Heart right ventricle (tissue), 16 donors: Measurements from ENCODE around the gene CNIH1. TPM values are rescaled to one million over a fixed set of nuclear protein-coding genes. Genes with fewer than 3 reads are reported as not detected.
A peak's percentile ranks its signal among the peaks of the same experiment; 100 is the strongest.
"Not testable (repeated sequence)": the region's sequence is repeated elsewhere in the genome, so short reads cannot be mapped to it uniquely, and the experiment has no call there.

Experiments used
- ATAC-seq, 8 donors: fragments of 200-7000 bp; cut with Tn5 transposase; one replicate each; pipeline ENCODE4 v1.9.1; 2020; ENCODE audit warnings: mild to moderate bottlenecking in 8 of 8, moderate library complexity in 8 of 8, moderate number of reproducible peaks in 1 of 8
- DNase-seq, 2 donors: peaks; one replicate each; pipeline ENCODE4 v3.0.0-alpha.2; 2020
- H3K27ac ChIP-seq, 10 donors: fragments of 200-600 bp; sonication (generic) in 2 of 10; one replicate each; pipeline versions ENCODE4 v1.5.0 to v1.8.0; 2020 to 2022; ENCODE audit warnings: mild to moderate bottlenecking in 3 of 10
- H3K27me3 ChIP-seq, 7 donors: fragments of 200-600 bp; one replicate each; pipeline ENCODE4 v1.8.0; 2021 to 2022; ENCODE audit warnings: mild to moderate bottlenecking in 2 of 7
- H3K36me3 ChIP-seq, 9 donors: fragments of 200-600 bp; sonication (generic) in 1 of 9; one replicate each; pipeline versions ENCODE4 v1.5.0 to v1.8.0; 2020 to 2022; ENCODE audit warnings: mild to moderate bottlenecking in 2 of 9
- H3K4me1 ChIP-seq, 9 donors: fragments of 200-600 bp; sonication (generic) in 1 of 9; one replicate each; pipeline versions ENCODE4 v1.5.0 to v1.8.0; 2020 to 2022; ENCODE audit warnings: mild to moderate bottlenecking in 4 of 9
- H3K4me3 ChIP-seq, 10 donors: fragments of 200-600 bp; sonication (generic) in 2 of 10; one replicate each; pipeline versions ENCODE4 v1.5.0 to v1.8.0; 2020 to 2022; ENCODE audit warnings: mild to moderate bottlenecking in 7 of 10, moderate library complexity in 2 of 10
- H3K9me3 ChIP-seq, 11 donors: fragments of 200-600 bp in 10 of 11; sonication (generic) in 2 of 11; one replicate each; pipeline versions ENCODE4 v1.5.0 to v1.8.0; 2013 to 2022; ENCODE audit warnings: mild to moderate bottlenecking in 2 of 11, control low read depth in 1 of 11, moderate library complexity in 1 of 11
- WGBS, 2 donors: extraction: QIAGEN DNeasy Blood & Tissue Kit; methylation state at CpG; one replicate each; pipeline ENCODE4 v1.1.7; 2013; ENCODE audit warnings: inconsistent platforms in 1 of 2; 5-methylcytosine and 5-hydroxymethylcytosine counted together
- intact Hi-C, 10 donors: fragments of 100-400 bp; cut with DNase I; formaldehyde crosslinking; loops; one replicate each; pipeline versions ENCODE4 v1.11.1 to v1.14.2; 2022
- polyA plus RNA-seq, 2 donors: library from polyadenylated mRNA; stranded (reverse); fragments of 200-250 nt; gene quantifications; one replicate each; pipeline ENCODE4 v1.2.3, GENCODE V29; 2013
- total RNA-seq, 10 donors: library from RNA; stranded (reverse); fragmentation: NEBNext Ultra II Directional in 3 of 10; extraction: Animal tissue kit (Norgen Biotek cat#: 25700) in 3 of 10; gene quantifications; one replicate each; pipeline versions ENCODE4 v1.2.1 to v1.2.4, GENCODE V29; 2021 to 2023
- TF ChIP-seq, protein P1 (sequence below), 9 donors: fragments of 200-600 bp; sonication (generic) in 2 of 9; IDR thresholded peaks; one replicate each; pipeline versions ENCODE4 v1.5.0 to v1.8.0; 2021 to 2022; ENCODE audit warnings: antibody characterized with exemption in 9 of 9, mild to moderate bottlenecking in 5 of 9, moderate library complexity in 1 of 9
- donor health status: Arrhythmogenic right ventricular cardiomyopathy.
- donor health status: ischemic (EF 13 %, LVEDD 7.1; RV severe dilation, severe dysfunction).
- donor health status: healthy with polysubstance abuse.
- donor health status: DM: no; HTN: yes; CAD: no.
- donor health status: DM: no; HTN: no; CAD: no.
- donor health status: ischemic (EF 25% LVEDD 6.9; RV normal size, moderate dysfunction).
- donor health status: ischemic (EF 25% LVEDD 5.7; RV mildly dilated, moderate dysfunction).
- donor health status: healthy.
- donor health status: DM: yes; HTN: yes; CAD: no.
- donor health status: Ischemic cardiomyopathy.
- donor health status: ischemic (EF 35%, LVEDD 5.7; RV mildly dilated, moderate dysfunction).
- donor health status: nonischemic (EF 11% LVEDD 7.7; RV severe dilation, severe dysfunction).
- donor health status: DM: yes; HTN: yes; CAD: no.
- donor health status: PGD.
- donor health status: ischemic (EF 29% LVEDD 5.4; RV normal size, mild dysfunction).
- donor health status: nonischemic (EF 23%, LVEDD 6.1; RV moderate dilation, normal function).

Gene CNIH1
- total and polyA plus RNA-seq, 12 donors = 26.8 to 114 (median 91.4) TPM

GRCh38 chr14:54387328-54387727, 53.8 kb downstream of the CNIH1 start:
- Histone ChIP-seq H3K4me3 (no peak overlapping the region), H3K27ac (no peak overlapping the region), H3K36me3 (no peaks in the 10 kb centered on the region), H3K4me1 (no peaks in the 10 kb centered on the region), H3K9me3 (no peaks in the 10 kb centered on the region), H3K27me3 (peaks cover 0 to 12% (median 9%) of the 10 kb centered on the region in 7 donors)
- ATAC-seq (no peak), DNase-seq (no peak)
- intact Hi-C loops = no loop called here
- TF ChIP-seq, protein P1, sequence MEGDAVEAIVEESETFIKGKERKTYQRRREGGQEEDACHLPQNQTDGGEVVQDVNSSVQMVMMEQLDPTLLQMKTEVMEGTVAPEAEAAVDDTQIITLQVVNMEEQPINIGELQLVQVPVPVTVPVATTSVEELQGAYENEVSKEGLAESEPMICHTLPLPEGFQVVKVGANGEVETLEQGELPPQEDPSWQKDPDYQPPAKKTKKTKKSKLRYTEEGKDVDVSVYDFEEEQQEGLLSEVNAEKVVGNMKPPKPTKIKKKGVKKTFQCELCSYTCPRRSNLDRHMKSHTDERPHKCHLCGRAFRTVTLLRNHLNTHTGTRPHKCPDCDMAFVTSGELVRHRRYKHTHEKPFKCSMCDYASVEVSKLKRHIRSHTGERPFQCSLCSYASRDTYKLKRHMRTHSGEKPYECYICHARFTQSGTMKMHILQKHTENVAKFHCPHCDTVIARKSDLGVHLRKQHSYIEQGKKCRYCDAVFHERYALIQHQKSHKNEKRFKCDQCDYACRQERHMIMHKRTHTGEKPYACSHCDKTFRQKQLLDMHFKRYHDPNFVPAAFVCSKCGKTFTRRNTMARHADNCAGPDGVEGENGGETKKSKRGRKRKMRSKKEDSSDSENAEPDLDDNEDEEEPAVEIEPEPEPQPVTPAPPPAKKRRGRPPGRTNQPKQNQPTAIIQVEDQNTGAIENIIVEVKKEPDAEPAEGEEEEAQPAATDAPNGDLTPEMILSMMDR (IDR thresholded peaks at IDR 0.05) = no peak
- 92 to 98% methylated on average over 5 of the region's 5 CpGs for WGBS, 2 donors

DNA sequence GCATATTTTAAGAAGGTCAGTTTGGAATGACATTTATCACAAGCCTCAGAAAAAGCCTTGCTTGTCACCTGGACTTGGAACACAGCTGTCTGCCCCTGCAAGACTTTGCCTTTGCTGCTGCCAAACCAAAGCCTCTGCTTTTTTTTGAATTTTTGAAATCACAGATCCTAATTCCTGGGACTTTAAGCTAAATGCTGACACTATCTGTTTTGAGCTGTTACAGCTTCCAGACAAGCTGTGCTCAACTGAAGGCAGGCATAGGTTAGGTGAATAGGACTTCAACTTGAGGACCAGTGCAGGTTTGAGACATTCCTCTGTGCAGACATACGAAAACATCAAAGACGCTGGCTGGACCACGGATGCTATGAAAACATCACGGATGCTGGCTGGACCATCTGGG, 55.6 kb downstream of the CNIH1 start:
- H3K27me3 ChIP-seq = peaks cover 0 to 12% (median 9%) of the 10 kb centered on the region in 7 donors
- no peak for DNase-seq
- no peak for ATAC-seq
- 81 to 86% methylated on average over 4 of the region's 4 CpGs for WGBS, 2 donors
- H3K27ac ChIP-seq = no peak overlapping the region
- TF ChIP-seq, protein P1 (IDR thresholded peaks at IDR 0.05) = no peak
- intact Hi-C loops = no loop called here
- no peaks in the 10 kb centered on the region for H3K4me1 ChIP-seq
- H3K9me3 ChIP-seq = no peaks in the 10 kb centered on the region
- H3K36me3 ChIP-seq = no peaks in the 10 kb centered on the region
- H3K4me3 ChIP-seq = no peak overlapping the region

DNA sequence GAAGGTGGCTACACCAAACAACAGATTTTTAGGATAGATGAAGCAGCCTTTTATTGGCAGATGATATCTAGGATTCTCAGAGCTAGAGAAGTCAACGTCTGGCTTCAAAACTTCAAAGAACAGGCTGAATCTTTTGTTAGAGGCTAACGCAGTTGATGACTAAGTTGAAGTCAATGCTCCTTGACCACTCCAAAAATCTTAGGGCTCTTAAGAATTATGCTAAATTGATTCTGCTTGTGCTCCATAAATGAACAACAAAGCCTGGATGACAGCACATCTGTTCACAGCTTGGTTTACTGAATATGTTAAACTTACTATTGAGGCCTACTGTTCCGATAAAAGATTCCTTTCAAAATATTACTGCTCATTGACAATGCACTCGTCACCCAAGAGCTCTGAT, 57.3 kb downstream of the CNIH1 start:
- no peak for DNase-seq
- Histone ChIP-seq H3K36me3 (no peaks in the 10 kb centered on the region), H3K27me3 (peaks cover 0 to 9% (median 3%) of the 10 kb centered on the region in 7 donors), H3K9me3 (peaks cover 0 to 4% (median 0%) of the 10 kb centered on the region in 11 donors), H3K4me3 (no peak overlapping the region), H3K27ac (no peak overlapping the region), H3K4me1 (no peaks in the 10 kb centered on the region)
- intact Hi-C loops = no loop called here
- TF ChIP-seq, protein P1 (IDR thresholded peaks at IDR 0.05) = no peak
- ATAC-seq = no peak
- WGBS, 2 donors = 95 to 97% methylated on average over 4 of the region's 4 CpGs

DNA sequence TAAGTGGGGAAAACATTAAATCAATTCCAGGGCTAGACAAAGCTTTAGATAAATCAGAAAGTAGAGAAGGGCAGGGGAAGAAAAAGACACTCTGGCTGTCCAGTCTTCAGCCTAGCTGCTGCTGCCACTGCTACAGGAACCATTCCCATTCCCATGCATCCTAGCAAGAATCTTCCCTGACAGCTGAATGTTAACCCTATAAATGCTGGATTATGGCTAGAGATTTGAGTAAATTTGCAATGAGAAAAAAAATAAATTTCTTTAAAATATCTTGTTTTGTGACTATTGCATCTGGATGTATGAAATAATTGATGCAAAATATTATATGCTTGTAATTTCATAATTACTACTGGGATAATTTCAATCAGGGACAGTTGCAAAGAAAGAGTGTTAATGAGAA, 59.4 kb downstream of the CNIH1 start:
- TF ChIP-seq, protein P1 (IDR thresholded peaks at IDR 0.05) = no peak
- ATAC-seq = no peak
- Histone ChIP-seq H3K9me3 (peaks cover 0 to 4% (median 0%) of the 10 kb centered on the region in 11 donors), H3K27ac (no peak overlapping the region), H3K4me3 (no peak overlapping the region), H3K4me1 (no peaks in the 10 kb centered on the region), H3K36me3 (no peaks in the 10 kb centered on the region), H3K27me3 (peaks cover 0 to 6% (median 3%) of the 10 kb centered on the region in 7 donors)
- DNase-seq = no peak
- intact Hi-C loops = no loop called here

DNA sequence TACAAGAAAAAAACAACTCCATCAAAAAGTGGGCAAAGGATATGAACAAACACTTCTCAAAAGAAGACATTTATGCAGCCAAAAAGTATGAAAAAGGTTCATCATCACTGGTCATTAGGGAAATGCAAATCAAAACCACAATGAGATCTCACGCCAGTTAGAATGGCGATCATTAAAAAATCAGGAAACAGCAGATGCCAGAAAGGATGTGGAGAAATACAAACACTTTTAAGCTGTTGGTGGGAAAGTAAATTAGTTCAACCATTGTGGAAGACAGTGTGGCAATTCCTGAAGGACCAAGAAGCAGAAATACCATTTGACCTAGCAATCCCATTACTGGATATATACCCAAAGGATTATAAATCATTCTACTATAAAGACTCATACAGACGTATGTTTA, 60.6 kb downstream of the CNIH1 start:
- H3K9me3 ChIP-seq, H3K36me3 ChIP-seq, H3K27me3 ChIP-seq, intact Hi-C loops, H3K4me3 ChIP-seq, H3K4me1 ChIP-seq, DNase-seq: not testable (repeated sequence)
- ATAC-seq = peak in 1 of 8 donors; percentile 21
- 40 to 56% methylated on average over 3 of the region's 3 CpGs for WGBS, 2 donors
- peak overlapping the region in 3 of 10 donors; percentile 27 to 34 (median 29) for H3K27ac ChIP-seq

DNA sequence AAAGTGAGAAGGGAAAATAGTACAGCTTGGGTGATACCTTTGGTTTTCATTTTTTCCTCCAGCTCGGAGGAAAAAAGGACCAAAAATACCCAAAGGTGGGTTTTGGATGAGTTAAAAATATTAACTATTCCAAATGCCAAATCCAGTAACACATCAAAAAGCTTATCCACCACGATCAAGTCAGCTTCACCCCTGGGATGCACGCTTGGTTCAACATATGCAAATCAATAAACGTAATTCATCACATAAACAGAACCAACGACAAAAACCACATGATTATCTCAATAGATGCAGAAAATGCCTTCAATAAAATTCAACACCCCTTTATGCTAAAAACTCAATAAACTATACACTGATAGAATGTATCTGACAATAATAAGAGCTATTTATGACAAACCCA, 62.3 kb downstream of the CNIH1 start:
- H3K4me1 ChIP-seq, H3K36me3 ChIP-seq, H3K4me3 ChIP-seq, DNase-seq, ATAC-seq, H3K27me3 ChIP-seq, H3K9me3 ChIP-seq, intact Hi-C loops, H3K27ac ChIP-seq: not testable (repeated sequence)
- WGBS, 2 donors = 85 to 94% methylated on average over 5 of the region's 5 CpGs
